ENCODE measurements around the gene ZNF746.

GRCh38 chr7:149494738-149495368 lies 2.8 kb downstream of the ZNF746 start:
- TF ChIP-seq CTCF (IDR thresholded peaks at IDR 0.05) (no peak), POLR2AphosphoS5 (IDR thresholded peaks at IDR 0.05) (no peak), POLR2A (IDR thresholded peaks at IDR 0.05) (no peak)

Data from breast epithelium (tissue), 3 donors.